Measurements from ENCODE around the gene SPSB2. TPM values are rescaled to one million over a fixed set of nuclear protein-coding genes. Genes with fewer than 3 reads are reported as not detected.
"Not testable (repeated sequence)": the region's sequence is repeated elsewhere in the genome, so short reads cannot be mapped to it uniquely, and the experiment has no call there.

SPSB2 gene
- total RNA-seq, 1 donor from 2014 or later = 30.2 TPM

GRCh38 chr12:6909421-6910145 is 36.5 kb upstream of the SPSB2 start:
- no peak overlapping the region for H3K27ac ChIP-seq
- H3K9me3 ChIP-seq = no peaks in the 10 kb centered on the region
- H3K4me3 ChIP-seq = no peak overlapping the region
- H3K36me3 ChIP-seq = no peaks in the 10 kb centered on the region
- ATAC-seq (no peak), DNase-seq (no peak)
- intact Hi-C loops (cut with DNase I) = no loop called here
- TF ChIP-seq, protein P1, sequence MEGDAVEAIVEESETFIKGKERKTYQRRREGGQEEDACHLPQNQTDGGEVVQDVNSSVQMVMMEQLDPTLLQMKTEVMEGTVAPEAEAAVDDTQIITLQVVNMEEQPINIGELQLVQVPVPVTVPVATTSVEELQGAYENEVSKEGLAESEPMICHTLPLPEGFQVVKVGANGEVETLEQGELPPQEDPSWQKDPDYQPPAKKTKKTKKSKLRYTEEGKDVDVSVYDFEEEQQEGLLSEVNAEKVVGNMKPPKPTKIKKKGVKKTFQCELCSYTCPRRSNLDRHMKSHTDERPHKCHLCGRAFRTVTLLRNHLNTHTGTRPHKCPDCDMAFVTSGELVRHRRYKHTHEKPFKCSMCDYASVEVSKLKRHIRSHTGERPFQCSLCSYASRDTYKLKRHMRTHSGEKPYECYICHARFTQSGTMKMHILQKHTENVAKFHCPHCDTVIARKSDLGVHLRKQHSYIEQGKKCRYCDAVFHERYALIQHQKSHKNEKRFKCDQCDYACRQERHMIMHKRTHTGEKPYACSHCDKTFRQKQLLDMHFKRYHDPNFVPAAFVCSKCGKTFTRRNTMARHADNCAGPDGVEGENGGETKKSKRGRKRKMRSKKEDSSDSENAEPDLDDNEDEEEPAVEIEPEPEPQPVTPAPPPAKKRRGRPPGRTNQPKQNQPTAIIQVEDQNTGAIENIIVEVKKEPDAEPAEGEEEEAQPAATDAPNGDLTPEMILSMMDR (IDR thresholded peaks at IDR 0.05) = no peak
- H3K4me1 ChIP-seq = peaks cover 11% of the 10 kb centered on the region
- no peaks in the 10 kb centered on the region for H3K27me3 ChIP-seq

- DNase-seq; intact Hi-C loops (cut with DNase I): not testable (repeated sequence)
These were observed 35.0 kb upstream of the SPSB2 start for GRCh38 chr12:6908141-6908540.

GRCh38 chr12:6905414-6906040 is 32.4 kb upstream of the SPSB2 start:
- Histone ChIP-seq H3K27ac (peak overlapping the region; percentile 83), H3K4me1 (peaks cover 4% of the 10 kb centered on the region), H3K9me3 (no peaks in the 10 kb centered on the region), H3K27me3 (no peaks in the 10 kb centered on the region), H3K36me3 (no peaks in the 10 kb centered on the region), H3K4me3 (peak overlapping the region; percentile 63)
- intact Hi-C loops (cut with DNase I) = no loop called here
- TF ChIP-seq, protein P1 (IDR thresholded peaks at IDR 0.05) = no peak
- ATAC-seq (no peak), DNase-seq (no peak)

More at GRCh38 chr12:6908141-6908540, 35.0 kb upstream of the SPSB2 start:
- not testable (repeated sequence) for ATAC-seq, H3K27ac ChIP-seq, H3K27me3 ChIP-seq, H3K4me1 ChIP-seq, H3K36me3 ChIP-seq, H3K9me3 ChIP-seq, H3K4me3 ChIP-seq

DNA sequence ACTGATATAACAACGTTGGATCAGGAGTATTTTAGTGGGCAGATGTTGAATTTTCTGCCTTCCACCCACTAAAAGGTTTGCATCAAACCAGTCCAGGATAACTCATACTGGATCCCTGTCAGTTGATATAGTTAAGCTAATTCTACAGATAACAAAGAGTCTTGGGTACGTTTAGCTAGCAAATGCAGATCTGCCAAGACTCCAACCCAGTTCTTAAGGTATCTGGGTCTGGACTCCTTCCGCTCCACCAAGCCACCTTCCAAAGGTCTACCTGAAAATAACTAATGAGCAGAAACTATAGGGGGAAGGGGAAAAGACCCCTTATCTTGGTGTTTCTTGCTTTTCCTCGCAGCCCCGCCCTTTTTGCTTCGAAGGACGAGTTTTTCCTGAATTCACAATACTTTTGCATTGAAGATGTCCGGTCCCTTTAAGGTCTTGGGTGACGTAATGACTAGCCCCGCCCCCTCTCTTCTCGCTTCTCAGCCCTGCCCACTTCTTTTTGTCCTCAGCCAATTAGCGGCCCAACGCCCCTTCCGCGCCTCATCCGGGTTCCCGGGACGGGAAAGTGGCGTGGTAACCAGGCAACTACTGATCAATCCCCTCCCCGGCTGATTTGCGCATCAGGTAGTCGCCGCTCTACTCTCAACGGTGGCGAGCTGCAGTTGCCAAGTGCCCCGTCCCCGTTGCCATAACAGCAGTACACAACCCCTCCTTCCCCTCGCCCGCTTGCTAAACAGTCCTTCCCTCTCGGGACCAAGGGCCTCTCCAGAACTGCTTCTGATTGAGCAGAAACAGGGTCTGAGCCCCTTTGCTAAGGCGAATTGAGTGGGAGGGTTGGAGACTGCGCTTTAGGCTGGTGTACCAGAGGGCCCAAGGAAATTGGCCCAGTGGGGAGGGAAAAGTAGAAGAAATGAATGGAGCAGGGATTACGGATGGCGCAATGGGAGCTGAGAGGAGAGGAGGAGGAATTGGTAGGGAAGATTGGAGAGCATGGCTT is 31.5 kb upstream of the SPSB2 start, which contains the start of gene LRRC23:
Gene LRRC23, plus strand, starts transcription at position 543 of the 997 bp plus-strand sequence. CDS start 812 bp downstream, outside the sequence.
- Histone ChIP-seq H3K4me1 (peaks cover 9% of the 10 kb centered on the region), H3K27ac (peak within 1 kb of the TSS; percentile 83), H3K9me3 (no peaks in the 10 kb centered on the region), H3K4me3 (peak within 1 kb of the TSS; percentile 63), H3K36me3 (no peaks in the 10 kb centered on the region), H3K27me3 (no peaks in the 10 kb centered on the region)
- intact Hi-C loops (cut with DNase I) = no loop called here
- TF ChIP-seq, protein P1 (IDR thresholded peaks at IDR 0.05) = no peak
- DNase-seq (peak; percentile 97), ATAC-seq (peak; percentile 96)

GRCh38 chr12:6903722-6904121 is 30.6 kb upstream of the SPSB2 start:
- intact Hi-C loops (cut with DNase I) = no loop called here
- Histone ChIP-seq H3K27me3 (no peaks in the 10 kb centered on the region), H3K4me1 (peaks cover 13% of the 10 kb centered on the region), H3K27ac (no peak overlapping the region), H3K4me3 (no peak overlapping the region), H3K36me3 (no peaks in the 10 kb centered on the region), H3K9me3 (no peaks in the 10 kb centered on the region)
- DNase-seq = no peak
- TF ChIP-seq, protein P1 (IDR thresholded peaks at IDR 0.05) = no peak
- ATAC-seq = no peak
